CD4-positive, alpha-beta T cell (primary cell): ENCODE data around the gene SLC18A2. TPM values are rescaled to one million over a fixed set of nuclear protein-coding genes. Genes with fewer than 3 reads are reported as not detected.

Source experiments
- ATAC-seq: fragments of 200-7000 bp; cut with Tn5 transposase; one replicate; pipeline ENCODE4 v1.10.0; 2022; ENCODE audit warnings: mild to moderate bottlenecking; ENCODE audit not compliant: poor library complexity
- CTCF ChIA-PET: fragments of 350-600 bp; sonication (Branson Sonifier 250); formaldehyde crosslinking; loops from one replicate; lab custom pipeline; 2021; ENCODE audit warnings: antibody characterized with exemption, inconsistent platforms; lab: Charles Lee
- POLR2A ChIA-PET: fragments of 350-600 bp; sonication (Branson Sonifier 250); formaldehyde crosslinking; loops from one replicate; lab custom pipeline; 2021; ENCODE audit warnings: antibody characterized with exemption, inconsistent platforms; lab: Charles Lee
- DNase-seq, 14 experiments: peaks; one replicate each; pipeline ENCODE4 v3.0.0-alpha.2; 2013 to 2020; ENCODE audit warnings: mixed read lengths in 2 of 14
- H3K27ac ChIP-seq, 2 donors: one replicate each; pipeline versions ENCODE4 v1.5.1 to v1.7.0; 2013; ENCODE audit warnings: low read length in 2 of 2, low read depth in 1 of 2, mild to moderate bottlenecking in 1 of 2
- H3K27me3 ChIP-seq, 2 experiments: 1 replicate in 1 of 2; 2 replicates in 1 of 2; pipeline versions ENCODE4 v1.6.1 to v1.7.0; 2013; ENCODE audit warnings: low read length in 2 of 2, control low read depth in 1 of 2, mild to moderate bottlenecking in 1 of 2, moderate library complexity in 1 of 2; ENCODE audit not compliant: insufficient read depth in 2 of 2, control insufficient read depth in 1 of 2
- H3K36me3 ChIP-seq: one replicate; pipeline ENCODE4 v1.6.1; 2013; ENCODE audit warnings: low read length, control low read depth; ENCODE audit not compliant: insufficient read depth
- H3K4me1 ChIP-seq: one replicate; pipeline ENCODE4 v1.6.1; 2013; ENCODE audit warnings: low read length, control low read depth; ENCODE audit not compliant: insufficient read depth
- H3K4me3 ChIP-seq: one replicate; pipeline ENCODE4 v1.5.1; 2013; ENCODE audit warnings: mild to moderate bottlenecking, low read length, moderate library complexity
- H3K9me3 ChIP-seq, 2 experiments: 1 replicate in 1 of 2; 2 replicates in 1 of 2; pipeline versions ENCODE4 v1.6.1 to v1.7.0; 2013; ENCODE audit warnings: low read length in 2 of 2, mild to moderate bottlenecking in 2 of 2, control low read depth in 1 of 2, moderate library complexity in 1 of 2; ENCODE audit not compliant: control insufficient read depth in 1 of 2, insufficient read depth in 1 of 2
- H3K27ac Mint-ChIP-seq: one replicate; pipeline ENCODE4 v1.8.0; 2020; ENCODE audit warnings: mixed read lengths
- H3K27me3 Mint-ChIP-seq: one replicate; pipeline ENCODE4 v1.8.0; 2021; ENCODE audit warnings: mixed read lengths
- H3K36me3 Mint-ChIP-seq: one replicate; pipeline ENCODE4 v1.8.0; 2021; ENCODE audit warnings: low read depth, mixed read lengths
- H3K4me1 Mint-ChIP-seq: one replicate; pipeline ENCODE4 v1.8.0; 2021; ENCODE audit warnings: low read depth, mixed read lengths
- H3K4me3 Mint-ChIP-seq: one replicate; pipeline ENCODE4 v1.8.0; 2020; ENCODE audit warnings: mild to moderate bottlenecking, mixed read lengths
- H3K9me3 Mint-ChIP-seq: one replicate; pipeline ENCODE4 v1.8.0; 2020; ENCODE audit warnings: mixed read lengths
- CTCF ChIP-seq: fragments of 200-600 bp; IDR thresholded peaks from one replicate; pipeline ENCODE4 v1.8.0; 2022; ENCODE audit warnings: antibody characterized with exemption, mild to moderate bottlenecking
- intact Hi-C, 2 experiments: fragments of 100-400 bp; cut with DNase I in 1 of 2; cut with micrococcal nuclease in 1 of 2; formaldehyde crosslinking; loops; one replicate each; pipeline versions ENCODE4 v1.15.1 to v1.9.0; 2023 to 2025; cut with DNase I, micrococcal nuclease
- total RNA-seq, 174 experiments: library from RNA in 2 of 174; stranded (reverse) in 2 of 174; gene quantifications; one replicate each; pipeline ENCODE4 v1.2.3 and lab custom pipeline; 2021 to 2026

Gene SLC18A2
- total RNA-seq, 2 experiments from 2014 or later = 0.92 to 1.2 TPM

DNA sequence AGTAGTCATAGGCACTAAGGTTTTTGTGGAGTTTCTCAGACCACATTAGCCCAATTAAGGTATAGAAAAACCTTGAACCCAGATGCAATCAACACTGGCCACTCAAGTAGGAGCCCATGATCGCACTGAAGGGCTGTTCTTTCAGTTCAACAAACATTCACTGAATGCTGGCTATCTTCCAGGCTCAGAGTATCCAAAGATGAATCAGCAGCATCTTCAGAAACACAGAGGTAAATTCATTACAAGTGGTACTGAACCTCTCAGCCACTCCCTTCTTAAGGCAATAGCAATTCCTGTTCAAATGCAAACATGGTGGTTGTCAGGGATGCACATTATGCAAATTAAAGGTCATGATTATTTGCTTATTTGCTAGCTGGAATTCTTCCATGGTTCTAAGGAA, 26.5 kb upstream of the SLC18A2 start:
- no peak overlapping the region for H3K27ac Mint-ChIP-seq
- no peak for TF ChIP-seq CTCF
- peaks cover 11 to 15% of the 10 kb centered on the region in 2 experiments for H3K9me3 ChIP-seq

DNA sequence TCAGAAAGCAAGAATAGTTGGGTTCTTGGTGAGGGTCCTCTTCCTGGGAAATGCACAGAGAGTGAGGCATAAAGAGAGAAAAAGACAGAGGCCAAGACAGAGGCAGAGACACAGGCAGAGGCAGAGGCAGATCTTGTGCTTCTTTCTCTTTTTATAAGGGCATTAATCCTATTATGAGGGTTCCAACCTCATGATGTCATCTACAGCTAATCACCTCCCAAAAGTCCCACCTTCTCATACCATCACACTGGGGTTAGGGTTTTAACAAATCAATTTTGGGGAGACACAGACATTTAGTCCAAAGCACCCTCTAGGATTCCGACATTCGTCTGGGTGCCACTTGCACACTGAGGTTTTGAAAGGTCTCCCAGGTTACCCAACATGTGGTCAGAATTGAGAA, 25.8 kb upstream of the SLC18A2 start:
- CTCF ChIA-PET = no interaction called here
- H3K36me3 Mint-ChIP-seq = no peaks in the 10 kb centered on the region

More for the DNA sequence above, 26.5 kb upstream of the SLC18A2 start:
- Mint-ChIP-seq H3K4me1 (no peaks in the 10 kb centered on the region), H3K4me3 (no peak overlapping the region), H3K27me3 (peaks cover 74% of the 10 kb centered on the region), H3K9me3 (peaks cover 12% of the 10 kb centered on the region), H3K36me3 (no peaks in the 10 kb centered on the region)
- Histone ChIP-seq H3K27me3 (peaks cover 23 to 25% of the 10 kb centered on the region in 2 experiments), H3K4me3 (no peak overlapping the region), H3K27ac (no peak overlapping the region), H3K36me3 (no peaks in the 10 kb centered on the region), H3K4me1 (peaks cover 15% of the 10 kb centered on the region)
- no peak for ATAC-seq
- DNase-seq = no peak
- CTCF ChIA-PET = no interaction called here
- POLR2A ChIA-PET = no interaction called here
- intact Hi-C loops = no loop called here

DNA sequence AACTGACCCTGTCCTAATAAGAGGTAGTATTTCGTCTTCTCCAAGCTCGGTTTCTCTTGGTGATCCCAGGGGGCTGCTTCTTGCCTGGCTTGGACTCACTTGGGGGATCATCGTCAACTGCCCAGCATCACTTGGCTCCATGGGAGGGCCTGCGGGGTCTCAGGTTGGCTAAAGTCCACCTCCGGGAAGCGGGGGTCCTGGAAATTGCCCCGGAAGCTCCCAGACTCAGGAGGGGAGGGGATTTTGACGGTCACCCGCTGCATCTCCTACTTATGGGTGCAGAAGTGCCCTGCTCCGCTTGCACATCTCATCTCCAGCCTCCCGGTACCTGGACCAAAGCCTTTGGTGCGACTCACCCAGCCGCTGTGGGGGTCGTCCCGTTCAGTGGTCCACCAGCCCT, 24.9 kb upstream of the SLC18A2 start:
- Histone ChIP-seq H3K9me3 (peaks cover 8 to 14% of the 10 kb centered on the region in 2 experiments), H3K36me3 (no peaks in the 10 kb centered on the region), H3K27ac (no peak overlapping the region), H3K27me3 (peaks cover 23% of the 10 kb centered on the region in 2 experiments), H3K4me3 (no peak overlapping the region), H3K4me1 (peaks cover 15% of the 10 kb centered on the region)
- Mint-ChIP-seq H3K36me3 (no peaks in the 10 kb centered on the region), H3K9me3 (peaks cover 12% of the 10 kb centered on the region), H3K27ac (no peak overlapping the region), H3K4me1 (no peaks in the 10 kb centered on the region), H3K4me3 (peak overlapping the region; percentile 20), H3K27me3 (peaks cover 64% of the 10 kb centered on the region)
- intact Hi-C loops = loop anchor here (1.0 to 5.0 kb wide), 3 partner anchors 104 to 1025 kb away; no protein-coding TSS in a partner anchor
- ChIA-PET CTCF (interaction anchor here (0.6 to 1.8 kb wide), 11 partner anchors 8 to 1582 kb away, joined by 3 to 17 read pairs (median 5); no protein-coding TSS in a partner anchor), POLR2A (interaction anchor here (2.3 kb wide), 1 partner anchor 103 kb away, joined by 12 read pairs; no protein-coding TSS in a partner anchor)
- DNase-seq (no peak), ATAC-seq (no peak)
- no peak for TF ChIP-seq CTCF

More for the DNA sequence above, 25.8 kb upstream of the SLC18A2 start:
- POLR2A ChIA-PET = no interaction called here
- H3K9me3 Mint-ChIP-seq = peaks cover 12% of the 10 kb centered on the region
- DNase-seq (no peak), ATAC-seq (no peak)
- no peaks in the 10 kb centered on the region for H3K4me1 Mint-ChIP-seq
- H3K27me3 ChIP-seq = peaks cover 23 to 25% of the 10 kb centered on the region in 2 experiments
- no peak overlapping the region for H3K27ac Mint-ChIP-seq
- H3K9me3 ChIP-seq = peaks cover 8 to 15% of the 10 kb centered on the region in 2 experiments
- no peak overlapping the region for H3K4me3 ChIP-seq
- H3K4me1 ChIP-seq = peaks cover 15% of the 10 kb centered on the region
- no peak overlapping the region for H3K27ac ChIP-seq
- no peak for TF ChIP-seq CTCF
- H3K4me3 Mint-ChIP-seq = no peak overlapping the region
- no peaks in the 10 kb centered on the region for H3K36me3 ChIP-seq
- H3K27me3 Mint-ChIP-seq = peaks cover 67% of the 10 kb centered on the region
- intact Hi-C loops = loop anchor here in 1 of 2 experiments (5.0 kb wide), 1 partner anchor 212 kb away; no protein-coding TSS in a partner anchor
